Keratinocyte (primary cell): ENCODE data around the gene ULBP3. TPM values are rescaled to one million over a fixed set of nuclear protein-coding genes. Genes with fewer than 3 reads are reported as not detected.

Source experiments
- DNase-seq: peaks from one replicate; pipeline ENCODE4 v3.0.0-alpha.2; 2011; ENCODE audit warnings: low read depth, missing footprints, low spot score
- FAIRE-seq: peaks from 2 replicates; lab custom pipeline; 2011; peaks lifted over from hg19 to GRCh38; lab: Jason Lieb, UNC
- H2AFZ ChIP-seq: 2 replicates; pipeline ENCODE4 v1.6.0; 2012; ENCODE audit warnings: low read length, control low read depth, inconsistent platforms; ENCODE audit not compliant: control insufficient read depth
- H3K27ac ChIP-seq: 2 replicates; pipeline ENCODE4 v1.5.1; 2011; ENCODE audit warnings: low read length; ENCODE audit not compliant: control insufficient read depth, insufficient read depth
- H3K27me3 ChIP-seq: 3 replicates; pipeline ENCODE4 v1.6.0; 2011; ENCODE audit warnings: low read length; ENCODE audit not compliant: control insufficient read depth, insufficient read depth; ENCODE audit errors: extremely low read depth
- H3K36me3 ChIP-seq, 2 experiments: 2 replicates in 1 of 2; 3 replicates in 1 of 2; pipeline ENCODE4 v1.5.1; 2011; ENCODE audit warnings: low read length in 2 of 2, mild to moderate bottlenecking in 1 of 2; ENCODE audit not compliant: control insufficient read depth in 2 of 2, insufficient read depth in 2 of 2; ENCODE audit errors: extremely low read depth in 1 of 2
- H3K4me1 ChIP-seq: 3 replicates; pipeline ENCODE4 v1.5.1; 2011; ENCODE audit warnings: low read length; ENCODE audit not compliant: control insufficient read depth, insufficient read depth; ENCODE audit errors: extremely low read depth
- H3K4me2 ChIP-seq: 3 replicates; pipeline ENCODE4 v1.6.0; 2011; ENCODE audit warnings: low read depth, low read length; ENCODE audit not compliant: control insufficient read depth, insufficient read depth; ENCODE audit errors: extremely low read depth
- H3K4me3 ChIP-seq, 3 experiments: fragments of 200-600 bp in 1 of 3; sonication (generic) in 1 of 3; 2 replicates in 2 of 3; 3 replicates in 1 of 3; pipeline ENCODE4 v1.5.1; 2011 to 2016; ENCODE audit warnings: low read length in 3 of 3, mild to moderate bottlenecking in 3 of 3, control low read depth in 2 of 3, inconsistent platforms in 1 of 3, low read depth in 1 of 3, mixed read lengths in 1 of 3, mixed run types in 1 of 3, moderate library complexity in 1 of 3; ENCODE audit not compliant: control insufficient read depth in 2 of 3, insufficient read depth in 2 of 3; ENCODE audit errors: extremely low read depth in 1 of 3
- H3K79me2 ChIP-seq: 2 replicates; pipeline ENCODE4 v1.6.0; 2012; ENCODE audit warnings: low read length; ENCODE audit not compliant: control insufficient read depth, insufficient read depth
- H3K9ac ChIP-seq: 3 replicates; pipeline ENCODE4 v1.6.0; 2011; ENCODE audit warnings: low read length; ENCODE audit not compliant: control insufficient read depth, insufficient read depth; ENCODE audit errors: extremely low read depth
- H3K9me1 ChIP-seq: 3 replicates; pipeline ENCODE4 v1.6.0; 2011; ENCODE audit warnings: low read length; ENCODE audit not compliant: control insufficient read depth, insufficient read depth; ENCODE audit errors: extremely low read depth
- H3K9me3 ChIP-seq: 2 replicates; pipeline ENCODE4 v1.5.1; 2012; ENCODE audit warnings: low read depth, low read length; ENCODE audit not compliant: control insufficient read depth
- H4K20me1 ChIP-seq: 3 replicates; pipeline ENCODE4 v1.6.0; 2011; ENCODE audit warnings: low read length; ENCODE audit not compliant: control insufficient read depth, insufficient read depth; ENCODE audit errors: extremely low read depth
- EZH2 ChIP-seq: IDR thresholded peaks from one replicate; pipeline ENCODE4 v1.6.1; 2012; ENCODE audit warnings: inconsistent platforms, mild to moderate bottlenecking, low read length, moderate library complexity
- dilution Hi-C: fragments of 300-500 bp; cut with MboI; formaldehyde crosslinking; loops from one replicate; pipeline ENCODE4 v1.7.0; 2020; ENCODE audit warnings: low sequenced_read_pairs; ENCODE audit not compliant: extremely low pct_ligation_motif_present
- polyA plus RNA-seq, 5 experiments: library from polyadenylated mRNA; depleted of rRNA in 3 of 5; stranded (reverse) in 3 of 5; stranded (forward) in 1 of 5; unstranded in 1 of 5; fragments of >200 nt; gene quantifications; 1 replicate in 1 of 5; 2 replicates in 3 of 5; 3 replicates in 1 of 5; pipeline versions ENCODE4 v1.2.1 to v1.2.3, GENCODE V29; 2011 to 2012; ENCODE audit warnings: missing spikeins in 2 of 5, low read depth in 1 of 5, low replicate concordance in 1 of 5
- TF ChIP-seq, protein P1 (sequence below), 3 experiments: IDR thresholded peaks in 1 of 3; conservative IDR thresholded peaks in 1 of 3; optimal IDR thresholded peaks in 1 of 3; 2 replicates in 2 of 3; 3 replicates in 1 of 3; pipeline versions ENCODE3 to v1.5.1; 2011; ENCODE audit warnings: low read length in 3 of 3, mild to moderate bottlenecking in 3 of 3, moderate library complexity in 2 of 3, control low read depth in 1 of 3, inconsistent platforms in 1 of 3; ENCODE audit not compliant: insufficient read depth in 2 of 3; ENCODE audit errors: extremely low read depth in 1 of 3

ULBP3 gene
- polyA plus RNA-seq, 1 donor (not counting 4 experiments of a cell fraction or from before 2014, with no cell fraction given) = 7.4 TPM

DNA sequence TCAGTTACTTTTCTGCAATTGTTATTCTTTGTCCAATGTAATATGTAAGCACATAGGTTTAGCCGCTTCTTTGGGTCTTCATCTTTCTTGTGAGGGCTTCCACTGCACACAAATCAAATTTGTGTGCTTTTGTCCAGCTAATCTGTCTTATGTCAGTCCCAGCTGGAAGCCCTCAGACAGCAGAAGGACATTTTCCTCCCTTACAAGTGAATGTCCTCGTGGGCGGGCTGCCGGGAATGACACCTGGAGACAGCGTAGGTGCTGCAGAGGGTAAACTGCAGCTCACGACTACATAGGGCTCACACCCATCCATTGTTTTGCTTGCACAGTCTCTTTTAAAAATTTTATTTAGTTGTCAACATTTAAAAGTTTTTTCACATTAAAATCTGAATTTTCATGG lies 49.3 kb upstream of the ULBP3 start:
- dilution Hi-C loops = no loop called here
- TF ChIP-seq, protein P1, sequence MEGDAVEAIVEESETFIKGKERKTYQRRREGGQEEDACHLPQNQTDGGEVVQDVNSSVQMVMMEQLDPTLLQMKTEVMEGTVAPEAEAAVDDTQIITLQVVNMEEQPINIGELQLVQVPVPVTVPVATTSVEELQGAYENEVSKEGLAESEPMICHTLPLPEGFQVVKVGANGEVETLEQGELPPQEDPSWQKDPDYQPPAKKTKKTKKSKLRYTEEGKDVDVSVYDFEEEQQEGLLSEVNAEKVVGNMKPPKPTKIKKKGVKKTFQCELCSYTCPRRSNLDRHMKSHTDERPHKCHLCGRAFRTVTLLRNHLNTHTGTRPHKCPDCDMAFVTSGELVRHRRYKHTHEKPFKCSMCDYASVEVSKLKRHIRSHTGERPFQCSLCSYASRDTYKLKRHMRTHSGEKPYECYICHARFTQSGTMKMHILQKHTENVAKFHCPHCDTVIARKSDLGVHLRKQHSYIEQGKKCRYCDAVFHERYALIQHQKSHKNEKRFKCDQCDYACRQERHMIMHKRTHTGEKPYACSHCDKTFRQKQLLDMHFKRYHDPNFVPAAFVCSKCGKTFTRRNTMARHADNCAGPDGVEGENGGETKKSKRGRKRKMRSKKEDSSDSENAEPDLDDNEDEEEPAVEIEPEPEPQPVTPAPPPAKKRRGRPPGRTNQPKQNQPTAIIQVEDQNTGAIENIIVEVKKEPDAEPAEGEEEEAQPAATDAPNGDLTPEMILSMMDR (optimal IDR thresholded peaks at IDR 0.05 in 1 of 3, IDR thresholded peaks at IDR 0.05 in 1 of 3, conservative IDR thresholded peaks at IDR 0.05 in 1 of 3; ENCODE audit: extremely low read depth in 1 of 3, insufficient read depth in 2 of 3, low read length in 3 of 3) = no peak
- TF ChIP-seq EZH2 = no peak
- no peak for FAIRE-seq

DNA sequence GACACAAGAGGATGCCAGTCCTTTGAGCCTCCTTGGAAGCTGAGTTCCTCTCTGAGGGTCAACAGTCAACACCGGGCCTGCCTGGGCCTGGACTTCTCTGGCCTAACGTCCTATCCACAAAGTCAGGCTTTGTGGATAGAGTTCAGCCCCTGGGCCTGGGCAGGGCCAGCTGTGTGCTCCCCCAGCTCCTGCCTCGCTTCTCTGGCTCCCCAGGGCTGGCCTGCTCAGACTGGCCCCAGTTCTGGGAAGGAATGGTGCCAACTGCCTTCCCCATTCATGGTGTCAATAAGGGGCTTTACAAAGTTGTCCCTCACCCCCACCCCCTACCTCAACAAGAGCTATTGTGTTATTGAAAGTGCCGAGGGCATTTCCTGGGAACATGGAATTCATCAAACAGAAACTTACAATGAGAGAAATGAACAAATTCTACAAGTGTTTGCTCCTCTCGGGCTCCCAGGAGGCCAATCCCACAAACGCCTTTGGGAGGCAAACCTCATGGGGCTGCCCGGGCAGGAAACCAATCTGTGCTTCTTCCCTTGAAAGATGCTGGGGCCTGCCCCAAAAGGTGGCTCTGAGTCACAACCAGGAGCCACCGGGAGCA lies 47.4 kb upstream of the ULBP3 start:
- no peak overlapping the region for H3K27ac ChIP-seq
- H3K79me2 ChIP-seq = no peaks in the 10 kb centered on the region
- no peak overlapping the region for H3K4me3 ChIP-seq
- H3K27me3 ChIP-seq = no peaks in the 10 kb centered on the region
- H3K9ac ChIP-seq = no peak overlapping the region
- H3K9me1 ChIP-seq = no peaks in the 10 kb centered on the region
- peak overlapping the region; percentile 66 for H2AFZ ChIP-seq
- no peaks in the 10 kb centered on the region for H3K9me3 ChIP-seq
- H3K4me2 ChIP-seq = peak overlapping the region; percentile 22
- peaks cover 6% of the 10 kb centered on the region for H3K4me1 ChIP-seq
- dilution Hi-C loops = no loop called here
- no peaks in the 10 kb centered on the region for H3K36me3 ChIP-seq
- no peak for FAIRE-seq
- TF ChIP-seq EZH2 = no peak
- TF ChIP-seq, protein P1 (optimal IDR thresholded peaks at IDR 0.05 in 1 of 3, IDR thresholded peaks at IDR 0.05 in 1 of 3, conservative IDR thresholded peaks at IDR 0.05 in 1 of 3; ENCODE audit: extremely low read depth in 1 of 3, insufficient read depth in 2 of 3, low read length in 3 of 3) = no peak
- H4K20me1 ChIP-seq = no peaks in the 10 kb centered on the region
- DNase-seq = no peak

More for the DNA sequence above, 49.3 kb upstream of the ULBP3 start:
- DNase-seq = no peak
- H3K27ac ChIP-seq = no peak overlapping the region
- no peaks in the 10 kb centered on the region for H3K79me2 ChIP-seq
- no peak overlapping the region for H3K4me3 ChIP-seq
- no peaks in the 10 kb centered on the region for H3K36me3 ChIP-seq
- no peaks in the 10 kb centered on the region for H3K27me3 ChIP-seq
- H3K4me2 ChIP-seq = no peak overlapping the region
- peaks cover 6% of the 10 kb centered on the region for H3K4me1 ChIP-seq
- H2AFZ ChIP-seq = no peak overlapping the region
- H4K20me1 ChIP-seq = no peaks in the 10 kb centered on the region
- no peaks in the 10 kb centered on the region for H3K9me1 ChIP-seq
- no peaks in the 10 kb centered on the region for H3K9me3 ChIP-seq
- no peak overlapping the region for H3K9ac ChIP-seq
